ENCODE results near the gene TCN1. TPM values are rescaled to one million over a fixed set of nuclear protein-coding genes. Genes with fewer than 3 reads are reported as not detected.
"Not testable (repeated sequence)": the region's sequence is repeated elsewhere in the genome, so short reads cannot be mapped to it uniquely, and the experiment has no call there.

The TCN1 gene
- total RNA-seq (2022) (335 and 428 TPM in 2 replicates), Bru-seq, nascent RNA (percentile 92 among the genes with signal in this experiment), BruChase-seq, experiment 1, labeled RNA remaining after a 6-hour chase (percentile 94 among the genes with signal in this experiment), BruChase-seq, experiment 2, labeled RNA remaining after a 2-hour chase (percentile 77 among the genes with signal in this experiment)
- long read RNA-seq, transcript TCN1-201 (9 exons, 1,582 nt): major isoform, 973 of 1,105 reads
- long read RNA-seq, partial matches to known transcripts: 45 of 1,105 reads
- long read RNA-seq, other reads (novel, unspliced or antisense): 87 of 1,105 reads

GRCh38 chr11:59866397-59866796, at the start of gene TCN1:
Gene TCN1 (minus strand): TSS chr11:59866487. CDS start chr11:59866470, 17 bp downstream.
- peak within 1 kb of the TSS; percentile 69 for H3K4me3 Mint-ChIP-seq (ENCODE audit: low read depth, unreplicated experiment)
- intact Hi-C loops (cut with micrococcal nuclease; ENCODE audit: unreplicated experiment): loop anchor here (1.0 to 5.0 kb wide), 3 partner anchors 43 to 260 kb away; partner anchors contain the start of gene OOSP4A
- BruUV-seq (replicated peaks): no TSS peak
- peaks cover 18% of the 10 kb centered on the region for H3K4me1 Mint-ChIP-seq (ENCODE audit: low read depth, unreplicated experiment)
- H3K9me3 Mint-ChIP-seq (ENCODE audit: low read depth, unreplicated experiment): peaks cover 10% of the 10 kb centered on the region
- peaks cover 14% of the 10 kb centered on the region for H3K36me3 Mint-ChIP-seq (ENCODE audit: insufficient read depth, unreplicated experiment)
- peak; percentile 71 for DNase-seq
- TF ChIP-seq CTCF (IDR thresholded peaks at IDR 0.05; ENCODE audit: unreplicated experiment): no peak
- peak within 1 kb of the TSS; percentile 92 for H3K27ac Mint-ChIP-seq (ENCODE audit: unreplicated experiment)
- CTCF ChIA-PET: interaction anchor here (0.8 to 1.8 kb wide), 8 partner anchors 9 to 303 kb away, joined by 3 to 11 read pairs (median 3); no protein-coding TSS in a partner anchor
- H3K27me3 Mint-ChIP-seq (ENCODE audit: unreplicated experiment): no peaks in the 10 kb centered on the region

- H3K9me3 Mint-ChIP-seq (ENCODE audit: low read depth, unreplicated experiment); H3K27ac Mint-ChIP-seq (ENCODE audit: unreplicated experiment); H3K4me3 Mint-ChIP-seq (ENCODE audit: low read depth, unreplicated experiment); H3K27me3 Mint-ChIP-seq (ENCODE audit: unreplicated experiment); intact Hi-C loops (cut with micrococcal nuclease; ENCODE audit: unreplicated experiment); DNase-seq; H3K36me3 Mint-ChIP-seq (ENCODE audit: insufficient read depth, unreplicated experiment); H3K4me1 Mint-ChIP-seq (ENCODE audit: low read depth, unreplicated experiment); CTCF ChIA-PET; BruUV-seq (replicated peaks): not testable (repeated sequence)
Observed at GRCh38 chr11:59903569-59903968, 37.3 kb upstream of the TCN1 start.

- intact Hi-C loops (cut with micrococcal nuclease; ENCODE audit: unreplicated experiment): no loop called here
Observed at GRCh38 chr11:59901306-59901705, 35.0 kb upstream of the TCN1 start.

GRCh38 chr11:59900366-59901126, 34.3 kb upstream of the TCN1 start:
- no peak overlapping the region for H3K4me3 Mint-ChIP-seq (ENCODE audit: low read depth, unreplicated experiment)
- no TSS peak for BruUV-seq (replicated peaks)
- no peaks in the 10 kb centered on the region for H3K36me3 Mint-ChIP-seq (ENCODE audit: insufficient read depth, unreplicated experiment)
- H3K27ac Mint-ChIP-seq (ENCODE audit: unreplicated experiment): no peak overlapping the region
- intact Hi-C loops (cut with micrococcal nuclease; ENCODE audit: unreplicated experiment): no loop called here
- peaks cover 4% of the 10 kb centered on the region for H3K9me3 Mint-ChIP-seq (ENCODE audit: low read depth, unreplicated experiment)
- CTCF ChIA-PET: interaction anchor here (1.2 kb wide), 1 partner anchor 35 kb away, joined by 3 read pairs; the partner anchor contains the start of gene TCN1
- H3K4me1 Mint-ChIP-seq (ENCODE audit: low read depth, unreplicated experiment): no peaks in the 10 kb centered on the region
- no peak for TF ChIP-seq CTCF (IDR thresholded peaks at IDR 0.05; ENCODE audit: unreplicated experiment)
- no peak for DNase-seq
- no peaks in the 10 kb centered on the region for H3K27me3 Mint-ChIP-seq (ENCODE audit: unreplicated experiment)

More at GRCh38 chr11:59901306-59901705, 35.0 kb upstream of the TCN1 start:
- H3K36me3 Mint-ChIP-seq (ENCODE audit: insufficient read depth, unreplicated experiment): no peaks in the 10 kb centered on the region
- peak; percentile 49 for DNase-seq
- no TSS peak for BruUV-seq (replicated peaks)
- H3K4me1 Mint-ChIP-seq (ENCODE audit: low read depth, unreplicated experiment): no peaks in the 10 kb centered on the region
- H3K9me3 Mint-ChIP-seq (ENCODE audit: low read depth, unreplicated experiment): peaks cover 4% of the 10 kb centered on the region
- CTCF ChIA-PET: interaction anchor here (1.2 to 1.3 kb wide), 2 partner anchors 9 to 35 kb away, joined by 3 read pairs; partner anchors contain the start of gene TCN1
- H3K27ac Mint-ChIP-seq (ENCODE audit: unreplicated experiment): peak overlapping the region; percentile 27
- no peak for TF ChIP-seq CTCF (IDR thresholded peaks at IDR 0.05; ENCODE audit: unreplicated experiment)
- no peak overlapping the region for H3K4me3 Mint-ChIP-seq (ENCODE audit: low read depth, unreplicated experiment)
- H3K27me3 Mint-ChIP-seq (ENCODE audit: unreplicated experiment): no peaks in the 10 kb centered on the region
